Measurements from ENCODE around the gene LHX4. TPM values are rescaled to one million over a fixed set of nuclear protein-coding genes. Genes with fewer than 3 reads are reported as not detected.

LHX4 gene
- total and polyA plus RNA-seq, 2 of the 13 experiments (the other 11 are each of a cell fraction or from before 2014, with no cell fraction given) = 0.03 to 0.07 TPM

GRCh38 chr1:180247061-180247460, 17.0 kb downstream of the LHX4 start (continued):
- TF ChIP-seq RFX5 (IDR thresholded peaks at IDR 0.05; ENCODE audit: low read depth, low read length) (no peak), TFDP2 (CRISPR knock-in tag; IDR thresholded peaks at IDR 0.05) (no peak)

GRCh38 chr1:180247580-180247979, 17.5 kb downstream of the LHX4 start:
- WGBS (ENCODE audit: low lambda C conversion rate) = 51% methylated on average over 3 of the region's 4 CpGs
- no peak overlapping the region for H3K9ac ChIP-seq (ENCODE audit: insufficient read depth, low read depth, low read length)
- H3K9me3 ChIP-seq (ENCODE audit: low read length) = no peaks in the 10 kb centered on the region
- BruUV-seq (replicated peaks) = no TSS peak
- no peaks in the 10 kb centered on the region for H3K79me2 ChIP-seq (ENCODE audit: insufficient read depth, low read length)
- H3K4me3 ChIP-seq (replicated peaks in 1 of 3; ENCODE audit: insufficient read depth in 1 of 3, low read depth in 2 of 3, low read length in 3 of 3) = no peak overlapping the region
- in situ Hi-C loops (cut with HindIII; ENCODE audit: extremely low pct_ligation_motif_present, low pct_unique_long_range_greater_than_20kb) (no loop called here), intact Hi-C loops (cut with micrococcal nuclease; ENCODE audit: unreplicated experiment) (loop anchor here (10.0 kb wide), 1 partner anchor 63 kb away; no protein-coding TSS in a partner anchor)
- FAIRE-seq (no peak), DNase-seq (ENCODE audit: low spot score) (no peak), ATAC-seq (no peak)
- H3K27ac ChIP-seq (ENCODE audit: extremely low read length, insufficient read depth, low read length) = no peak overlapping the region
- ChIA-PET POLR2A (no interaction called here), CTCF (ENCODE audit: low intra/inter-chr PET ratio, low total read pairs) (no interaction called here)
- H3K36me3 ChIP-seq (replicated peaks in 1 of 2; ENCODE audit: control insufficient read depth in 1 of 2, insufficient read depth in 2 of 2, low read length in 2 of 2) = no peaks in the 10 kb centered on the region
- H3K27me3 ChIP-seq (ENCODE audit: control insufficient read depth in 1 of 2, insufficient read depth in 2 of 2, low read length in 2 of 2) = no peaks in the 10 kb centered on the region; a peak in 2 of 5 replicates
- peak overlapping the region; percentile 45 for H3K4me2 ChIP-seq (ENCODE audit: low read depth, low read length)
- no peaks in the 10 kb centered on the region for H4K20me1 ChIP-seq (ENCODE audit: insufficient read depth, low read length)
- no peak overlapping the region for H2AFZ ChIP-seq (ENCODE audit: low read length)
- peaks cover 65% of the 10 kb centered on the region for H3K4me1 ChIP-seq (ENCODE audit: insufficient read depth, low read length)
- TF ChIP-seq HOXA3 (CRISPR knock-in tag; IDR thresholded peaks at IDR 0.05) (peak; percentile 28; the same call in 1 of the 2 replicates), ZNF20 (CRISPR knock-in tag; IDR thresholded peaks at IDR 0.05) (no peak), MXD3 (CRISPR knock-in tag; IDR thresholded peaks at IDR 0.05) (no peak), HDAC1 (CRISPR knock-in tag; IDR thresholded peaks at IDR 0.05) (no peak), HDAC6 (IDR thresholded peaks at IDR 0.05; ENCODE audit: low read depth, low read length) (no peak), CHD2 (IDR thresholded peaks at IDR 0.05; ENCODE audit: low read depth, low read length) (no peak), ZSCAN31 (CRISPR knock-in tag; IDR thresholded peaks at IDR 0.05; ENCODE audit: low read depth) (no peak), HOXA5 (CRISPR knock-in tag; IDR thresholded peaks at IDR 0.05) (0 out of 2 replicates have a peak, but pooled peaks have one; percentile 42), SP1 (IDR thresholded peaks at IDR 0.05) (no peak), SP1 (CRISPR knock-in tag; IDR thresholded peaks at IDR 0.05) (no peak), POLR2AphosphoS2 (IDR thresholded peaks at IDR 0.05; ENCODE audit: low read depth, low read length) (no peak), E2F2 (CRISPR knock-in tag; IDR thresholded peaks at IDR 0.05; ENCODE audit: borderline replicate concordance) (no peak), ZNF33B (CRISPR knock-in tag; IDR thresholded peaks at IDR 0.05) (no peak), THAP11 (CRISPR knock-in tag; IDR thresholded peaks at IDR 0.05) (no peak), NFYC (CRISPR knock-in tag; IDR thresholded peaks at IDR 0.05) (no peak), ZNF841 (CRISPR knock-in tag; IDR thresholded peaks at IDR 0.05; ENCODE audit: borderline replicate concordance) (no peak), PHF20 (CRISPR knock-in tag; IDR thresholded peaks at IDR 0.05) (no peak), BCLAF1 (IDR thresholded peaks at IDR 0.05) (no peak)
